GM21381 (cell line): ENCODE data around the gene PHOSPHO2.

Experiments
- ATAC-seq: cut with Tn5 transposase; IDR thresholded peaks from one replicate; pipeline ENCODE4 v1.9.1; 2021; ENCODE audit warnings: mild to moderate bottlenecking, moderate library complexity; ENCODE audit not compliant: unreplicated experiment

PHOSPHO2 gene

DNA sequence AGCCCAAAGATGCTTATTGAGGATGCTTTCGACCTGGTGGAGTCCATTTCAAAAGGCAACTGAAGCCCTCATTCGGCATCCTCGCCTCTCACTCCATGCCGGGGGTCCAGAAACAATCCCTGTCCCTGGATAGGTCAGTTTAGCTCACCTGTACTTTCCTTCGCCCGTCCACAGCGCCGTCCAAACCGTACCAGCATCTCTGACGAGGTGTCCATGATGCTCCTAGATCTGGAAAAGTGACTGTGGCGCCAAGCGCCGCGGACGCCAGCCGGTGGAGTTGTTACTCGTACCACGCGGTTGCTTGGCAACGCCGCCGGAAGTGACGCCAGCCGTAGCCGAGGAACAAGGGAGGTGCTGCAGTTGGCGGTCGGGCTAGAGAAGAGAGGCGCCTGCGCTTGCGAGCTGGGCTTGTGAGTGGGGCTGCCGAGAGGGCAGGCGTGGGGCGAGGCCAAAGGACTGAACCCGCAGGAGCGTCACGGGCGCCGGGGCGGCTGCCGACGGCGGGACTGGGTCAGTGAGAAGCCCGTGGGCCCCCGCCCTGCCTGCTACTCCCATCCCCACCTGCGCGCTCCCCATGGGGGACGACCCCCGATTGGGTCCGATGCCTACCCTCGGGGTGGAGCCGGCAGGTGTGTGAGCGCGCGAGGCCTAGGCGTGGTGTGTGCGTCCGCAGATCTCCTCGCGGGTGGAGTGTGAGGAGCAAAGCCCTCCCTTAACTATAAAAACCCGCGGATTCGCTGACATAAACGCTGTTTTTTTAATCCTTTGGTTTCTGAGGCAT, at the start of gene PHOSPHO2, which contains the start of gene CFAP210:
Gene PHOSPHO2 (plus strand): TSS at position 357 of the 781 bp plus-strand sequence. CDS start 6,503 bp downstream, outside the sequence.
Gene CFAP210 (minus strand): TSS at position 293 of the 781 bp plus-strand sequence. CDS start 78 bp downstream, at position 215.
- ATAC-seq = peak; percentile 99

GRCh38 chr2:169647496-169647895, 46.8 kb upstream of the PHOSPHO2 start:
- no peak for ATAC-seq

GRCh38 chr2:169649278-169649677, 45.0 kb upstream of the PHOSPHO2 start:
- ATAC-seq = no peak

DNA sequence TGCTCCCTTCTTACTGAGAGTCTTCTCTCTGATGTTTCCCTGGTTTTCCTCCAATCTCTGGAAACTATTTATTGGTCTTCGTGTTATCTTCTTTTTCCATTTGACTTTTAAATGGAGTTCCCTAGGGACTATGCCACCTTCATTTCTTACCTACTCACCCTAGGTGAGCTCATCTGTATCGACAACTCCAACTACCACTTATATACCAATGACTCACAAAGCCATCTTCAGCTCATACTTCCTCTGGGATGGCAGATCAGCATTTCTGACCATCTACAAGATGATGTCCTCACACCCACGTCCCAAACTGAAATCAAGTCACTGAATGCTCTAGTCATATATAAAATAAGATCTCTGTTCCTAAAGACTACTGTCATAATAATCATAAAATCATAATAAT, 40.6 kb upstream of the PHOSPHO2 start:
- ATAC-seq = no peak

DNA sequence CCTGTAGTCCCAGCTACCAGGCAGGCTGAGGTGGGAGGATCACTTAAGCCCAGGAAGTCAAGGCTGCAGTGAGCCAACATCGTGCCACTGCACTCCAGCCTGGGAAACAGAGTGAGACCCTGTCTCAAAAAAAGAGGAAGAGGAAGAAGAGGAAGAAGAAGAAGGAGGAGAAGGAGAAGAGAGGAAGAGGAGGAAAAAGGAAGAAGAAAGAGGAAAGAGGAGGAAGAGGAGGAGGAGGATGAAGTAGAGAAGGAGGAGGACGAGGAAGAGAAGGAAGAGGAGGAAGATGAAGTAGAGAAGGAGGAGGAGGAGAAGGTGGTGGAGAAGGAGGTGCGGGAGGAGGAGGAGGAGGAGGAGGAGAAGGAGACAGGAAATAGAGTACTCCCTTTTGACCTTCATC, 38.1 kb upstream of the PHOSPHO2 start:
- no peak for ATAC-seq

- no peak for ATAC-seq
Measured at GRCh38 chr2:169658877-169659276, 35.4 kb upstream of the PHOSPHO2 start.

GRCh38 chr2:169659320-169659719, 34.9 kb upstream of the PHOSPHO2 start:
- ATAC-seq = no peak

GRCh38 chr2:169661265-169661664, 33.0 kb upstream of the PHOSPHO2 start:
- no peak for ATAC-seq

- no peak for ATAC-seq
Measured at GRCh38 chr2:169662744-169663143, 31.5 kb upstream of the PHOSPHO2 start.

DNA sequence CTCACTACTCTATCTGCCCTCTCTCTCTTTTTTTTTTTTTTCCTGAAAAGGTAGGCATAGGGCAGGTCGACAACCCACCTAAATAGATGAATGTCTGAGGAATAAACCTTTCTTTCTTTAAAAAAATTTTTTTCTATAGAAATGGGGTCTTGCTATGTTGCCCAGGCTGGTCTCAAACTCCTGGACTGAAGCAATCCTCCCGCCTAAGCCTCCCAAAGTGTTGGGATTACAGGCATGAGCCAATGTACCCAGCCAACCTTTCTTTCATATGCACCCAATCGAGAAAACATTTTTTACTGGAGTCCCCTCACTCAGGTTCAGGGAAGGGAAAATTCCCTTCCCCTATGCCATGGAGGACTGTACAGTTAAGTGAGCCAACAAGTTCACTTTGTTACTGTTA, 31.0 kb upstream of the PHOSPHO2 start:
- no peak for ATAC-seq

- no peak for ATAC-seq
Measured at GRCh38 chr2:169664600-169664977, 29.7 kb upstream of the PHOSPHO2 start.

DNA sequence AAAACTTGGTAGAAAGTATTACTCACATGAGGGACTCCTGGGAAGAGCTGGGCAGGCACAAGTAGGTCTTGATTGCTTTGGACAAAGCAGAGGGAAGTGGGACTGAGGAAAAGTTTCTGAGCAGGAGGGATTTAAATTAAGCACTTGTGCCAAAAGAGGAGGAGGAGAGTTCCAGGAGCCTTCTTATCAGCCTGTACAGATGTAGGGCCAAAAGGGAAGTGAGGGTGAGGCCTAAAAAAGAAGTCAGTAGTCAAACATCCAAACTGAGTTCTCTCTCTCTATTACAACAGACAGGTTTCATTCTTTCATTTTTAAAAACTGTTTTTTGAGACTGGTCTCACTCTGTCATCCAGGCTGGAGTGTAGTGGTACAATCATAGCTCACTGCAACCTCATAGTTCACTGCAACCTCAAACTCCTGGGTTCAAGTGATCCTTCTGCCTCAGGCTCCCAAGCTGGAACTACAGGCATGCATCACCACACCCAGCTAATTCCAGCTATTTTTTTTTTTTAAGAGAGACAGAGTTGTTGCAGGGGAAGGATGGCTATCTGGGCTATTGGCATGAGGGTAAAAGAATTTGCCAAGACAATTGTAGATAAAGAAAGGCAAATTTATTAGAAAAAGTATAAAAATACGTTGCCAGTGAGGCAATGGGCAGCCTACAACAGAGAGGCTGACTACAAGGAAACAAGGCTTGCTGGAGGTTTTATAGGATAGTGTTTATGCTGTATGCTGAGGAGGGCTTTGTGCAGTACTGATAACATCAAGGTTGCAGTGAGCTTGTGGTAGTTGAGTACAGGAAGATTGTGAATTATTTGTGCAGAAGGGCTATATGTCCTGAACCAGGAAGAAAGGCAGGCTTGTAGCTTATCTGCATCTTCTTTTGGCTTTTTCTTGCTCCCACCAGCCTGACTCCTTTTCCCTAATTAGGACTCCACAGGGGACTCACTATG, 29.0 kb upstream of the PHOSPHO2 start:
- no peak for ATAC-seq

DNA sequence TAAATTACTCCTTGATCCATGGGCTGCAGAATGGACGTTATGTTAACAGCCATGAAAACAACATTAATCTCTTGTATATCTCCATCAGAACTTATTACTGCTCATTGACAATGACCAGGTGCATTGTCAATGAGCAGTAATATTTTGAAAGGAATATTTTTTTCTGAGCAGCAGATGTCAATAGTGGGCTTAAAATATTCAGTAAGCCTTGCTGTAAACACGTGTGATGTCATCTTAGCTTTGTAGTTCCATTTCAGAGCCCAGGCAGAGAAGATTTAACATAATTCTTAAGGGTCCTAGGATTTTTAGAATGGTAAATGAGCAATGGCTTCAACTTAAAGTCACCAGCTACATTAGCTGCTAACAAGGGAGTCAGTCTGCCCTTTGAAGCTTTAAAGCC, 26.7 kb upstream of the PHOSPHO2 start:
- no peak for ATAC-seq

DNA sequence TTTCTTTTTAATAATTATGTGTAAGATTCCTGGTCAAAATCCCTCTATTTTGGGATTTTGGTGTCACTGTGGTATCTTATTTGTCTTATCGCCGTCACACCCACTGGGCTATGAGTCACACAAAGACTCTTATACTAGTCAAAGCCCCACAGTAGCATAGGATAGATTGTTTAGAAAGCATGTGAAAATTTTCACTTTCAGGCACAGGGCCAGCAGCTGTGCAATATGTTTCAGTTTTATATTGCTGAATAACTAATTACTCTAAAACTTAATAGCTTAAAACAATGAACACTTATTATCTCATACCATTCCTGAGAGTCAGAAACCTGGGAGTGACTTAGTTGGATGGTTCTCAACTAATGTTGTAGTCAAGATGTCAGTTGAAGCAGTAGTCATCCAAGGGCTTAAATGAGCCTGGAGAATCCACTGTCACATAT, 24.0 kb upstream of the PHOSPHO2 start:
- no peak for ATAC-seq

DNA sequence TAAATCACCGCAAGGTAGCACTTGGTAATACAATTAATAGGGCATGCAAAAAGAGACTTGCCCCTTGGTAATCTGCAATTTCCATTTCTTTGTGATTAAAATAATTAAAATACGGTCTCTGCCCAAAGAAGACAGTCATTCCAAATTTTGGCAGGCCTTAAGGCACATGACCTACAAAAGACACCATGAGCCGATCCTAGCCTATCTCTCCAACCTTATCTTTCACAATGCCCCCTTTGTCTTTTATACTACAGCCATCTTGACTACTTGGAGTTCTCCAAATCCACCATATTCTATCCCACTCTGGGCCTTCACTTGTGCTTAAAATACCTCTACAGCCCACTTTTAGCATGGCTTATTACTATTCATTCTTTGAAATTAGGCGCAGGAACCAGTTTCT, 23.3 kb upstream of the PHOSPHO2 start:
- ATAC-seq = no peak

- no peak for ATAC-seq
Measured at GRCh38 chr2:169672406-169672805, 21.9 kb upstream of the PHOSPHO2 start.

DNA sequence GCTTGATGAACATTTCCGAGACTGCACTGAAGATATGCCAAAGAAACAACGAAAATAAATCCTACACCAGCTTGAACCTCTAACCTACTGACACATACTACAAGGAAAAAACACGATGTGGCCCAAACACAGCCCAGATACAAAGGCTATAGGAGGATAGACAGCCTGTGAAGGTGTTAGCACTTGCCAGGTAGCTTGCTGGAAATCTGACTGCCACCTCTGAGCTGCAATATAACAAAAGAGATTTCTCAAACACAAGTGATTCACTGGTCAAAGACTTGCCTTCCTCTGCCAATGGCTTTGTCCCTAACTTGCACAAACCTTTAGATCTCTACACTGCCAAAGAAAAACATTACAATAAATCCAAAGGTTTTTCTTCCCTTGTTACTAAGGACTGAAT, 21.2 kb upstream of the PHOSPHO2 start:
- ATAC-seq = no peak

GRCh38 chr2:169673921-169674320, 20.3 kb upstream of the PHOSPHO2 start:
- ATAC-seq = no peak

GRCh38 chr2:169676357-169676756, 17.9 kb upstream of the PHOSPHO2 start:
- no peak for ATAC-seq

DNA sequence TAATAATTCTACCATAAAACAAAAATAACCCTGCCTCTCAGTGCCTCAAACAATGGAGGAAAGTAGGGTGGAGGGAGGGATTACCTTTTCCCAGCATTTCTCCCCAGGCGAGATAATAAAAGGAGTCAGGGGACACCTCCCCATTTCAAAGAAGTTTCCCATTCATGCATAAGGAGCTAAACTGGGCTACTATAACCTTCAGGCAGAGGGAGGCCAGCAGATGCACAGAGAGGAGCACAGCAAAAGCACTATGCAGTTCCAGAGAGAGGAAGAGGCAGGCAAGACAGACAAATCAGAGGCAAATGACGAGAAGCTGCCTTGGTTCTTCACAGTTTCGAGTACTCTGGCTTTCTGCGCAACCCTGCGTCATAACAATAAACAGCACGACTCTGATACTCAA, 17.4 kb upstream of the PHOSPHO2 start:
- ATAC-seq = no peak

DNA sequence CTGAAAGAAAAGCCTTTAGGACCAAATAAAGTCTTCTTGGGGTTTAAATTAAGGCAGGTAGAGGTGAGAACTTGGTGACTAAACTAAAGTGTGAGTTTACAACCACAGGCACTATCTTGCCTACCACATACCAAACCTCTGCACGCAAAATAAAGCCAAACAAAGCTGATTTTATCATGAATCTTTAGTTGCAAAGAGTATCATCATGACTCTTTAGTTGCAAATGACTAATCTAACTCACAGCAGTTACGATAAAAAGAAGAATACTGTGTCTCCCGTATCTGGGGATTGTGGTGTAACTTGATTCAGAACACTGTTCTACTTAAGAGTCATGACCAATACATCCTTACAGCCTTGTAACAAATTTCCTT, 11.2 kb upstream of the PHOSPHO2 start:
- no peak for ATAC-seq
